Adipose tissue (tissue), 3 donors: ENCODE data around the gene PHKA2. TPM values are rescaled to one million over a fixed set of nuclear protein-coding genes. Genes with fewer than 3 reads are reported as not detected.

Source experiments
- H3K27ac ChIP-seq: one replicate; pipeline ENCODE4 v1.5.1; 2013; ENCODE audit warnings: low read depth, low read length
- WGBS, 3 donors: extraction: QIAGEN DNeasy Blood & Tissue Kit; methylation state at CpG; one replicate each; pipeline ENCODE4 v1.1.7; 2013; 5-methylcytosine and 5-hydroxymethylcytosine counted together
- polyA plus RNA-seq, 3 donors: library from polyadenylated mRNA; stranded (reverse); fragments of 200-250 nt; gene quantifications; one replicate each; pipeline ENCODE4 v1.2.3, GENCODE V29; 2013
- donor health status: healthy with polysubstance abuse.
- donor health status: Bipolar disorder and iron deficiency.
- donor health status: healthy.

PHKA2 gene
- polyA plus RNA-seq, 3 donors: 13.4 to 30.3 (median 24.5) TPM

- WGBS, 3 donors: 88 to 96% (median 95%) methylated on average over 23 to 27 of the region's 27 CpGs
- H3K27ac ChIP-seq: no peak overlapping the region
These were observed 87.0 kb downstream of the PHKA2 start for GRCh38 chrX:18896680-18897544.

DNA sequence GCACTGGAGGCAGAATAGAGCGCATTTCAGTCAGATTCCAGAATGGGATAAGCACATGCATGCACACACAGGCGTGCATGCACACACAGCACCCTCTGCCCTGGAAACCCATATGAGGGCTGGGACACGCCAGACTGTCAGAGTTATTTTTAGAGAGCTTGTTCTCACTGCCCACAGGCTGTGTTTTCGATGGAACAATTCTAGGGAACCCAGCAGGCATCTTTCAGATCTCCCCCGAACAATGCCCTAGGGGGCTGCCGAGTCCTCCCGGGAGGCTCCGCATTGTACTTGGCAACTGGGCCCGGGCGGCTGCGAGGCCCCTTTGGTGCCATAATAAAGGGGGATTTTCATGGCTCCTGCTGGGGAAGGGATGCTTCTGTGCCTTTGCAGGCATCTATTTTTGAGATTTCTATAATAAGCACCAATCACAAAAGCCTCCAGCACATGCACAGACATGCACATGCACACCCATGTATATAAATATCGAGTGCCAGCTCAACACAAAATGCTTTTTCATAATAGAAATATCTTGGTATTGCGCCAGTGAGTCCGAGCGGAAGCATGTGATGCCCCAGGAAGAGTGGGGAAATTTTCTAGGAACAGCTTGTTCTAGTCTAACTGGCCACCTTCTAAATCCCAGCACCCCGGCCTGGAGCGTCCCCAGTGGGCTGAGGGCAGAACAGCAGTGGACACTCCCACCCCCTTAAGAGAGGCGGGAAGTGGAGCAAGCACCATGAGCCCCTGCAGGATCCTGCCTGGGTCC is 88.5 kb downstream of the PHKA2 start:
- 73 to 91% (median 79%) methylated on average over 15 to 18 of the region's 18 CpGs for WGBS, 3 donors
- H3K27ac ChIP-seq: no peak overlapping the region

DNA sequence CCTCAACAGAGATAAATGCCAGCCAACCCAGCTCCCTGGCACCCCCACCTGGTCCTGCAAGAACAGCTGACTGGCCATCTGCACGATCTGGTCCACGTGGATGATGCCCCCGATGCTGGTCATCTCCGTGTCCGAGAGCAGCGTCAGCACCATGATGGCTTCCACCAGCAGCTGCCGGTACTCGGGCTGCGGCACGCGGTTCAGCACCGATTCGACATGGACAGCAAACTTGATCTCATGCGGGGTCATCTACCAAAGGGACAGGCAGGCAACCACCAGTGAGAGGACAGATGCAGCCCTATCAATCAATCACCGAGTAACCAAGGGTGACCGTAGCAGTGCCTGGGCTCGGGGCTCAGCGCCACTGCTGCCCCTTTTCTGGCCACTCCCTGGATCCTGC is 89.8 kb downstream of the PHKA2 start:
- no peak overlapping the region for H3K27ac ChIP-seq
- 90 to 96% (median 95%) methylated on average over 17 to 18 of the region's 18 CpGs for WGBS, 3 donors

GRCh38 chrX:18893536-18893935 is 90.4 kb downstream of the PHKA2 start:
- WGBS, 3 donors: 90 to 93% (median 93%) methylated on average over 10 to 11 of the region's 11 CpGs
- H3K27ac ChIP-seq: no peak overlapping the region

DNA sequence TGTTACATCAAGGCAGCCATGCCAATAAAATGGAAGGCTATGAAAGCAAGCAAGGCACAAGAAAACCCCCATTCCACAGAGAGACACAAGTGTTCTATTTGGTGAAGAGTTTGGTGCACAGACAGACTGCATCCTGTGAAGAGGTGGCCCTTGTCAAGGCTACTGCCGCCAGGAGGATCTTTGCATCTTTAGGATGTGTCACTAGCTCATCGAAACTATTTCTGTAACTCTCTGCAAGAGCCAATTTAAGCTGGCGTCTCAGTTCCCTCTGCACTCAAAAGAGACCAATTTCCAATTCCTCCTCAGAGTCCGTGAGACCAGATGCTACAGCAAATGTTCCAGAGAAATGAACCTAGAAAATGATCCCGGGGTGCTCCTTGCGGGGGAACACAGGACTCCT is 91.0 kb downstream of the PHKA2 start:
- H3K27ac ChIP-seq: no peak overlapping the region
- 90 to 96% (median 95%) methylated on average over 6 of the region's 6 CpGs for WGBS, 3 donors

- no peak overlapping the region for H3K27ac ChIP-seq
- WGBS, 3 donors: 88 to 96% (median 94%) methylated on average over 8 to 9 of the region's 9 CpGs
These were observed 92.4 kb downstream of the PHKA2 start for GRCh38 chrX:18891548-18891945.

GRCh38 chrX:18890724-18891547 is 93.0 kb downstream of the PHKA2 start:
- H3K27ac ChIP-seq: no peak overlapping the region
- 79 to 91% (median 86%) methylated on average over 23 to 24 of the region's 24 CpGs for WGBS, 3 donors

- 44 to 85% (median 75%) methylated on average over 7 of the region's 7 CpGs for WGBS, 3 donors
- H3K27ac ChIP-seq: no peak overlapping the region
These were observed 93.9 kb downstream of the PHKA2 start for GRCh38 chrX:18890049-18890381.

GRCh38 chrX:18889346-18890048 is 94.4 kb downstream of the PHKA2 start:
- H3K27ac ChIP-seq: no peak overlapping the region
- WGBS, 3 donors: 69 to 88% (median 86%) methylated on average over 10 to 12 of the region's 12 CpGs

DNA sequence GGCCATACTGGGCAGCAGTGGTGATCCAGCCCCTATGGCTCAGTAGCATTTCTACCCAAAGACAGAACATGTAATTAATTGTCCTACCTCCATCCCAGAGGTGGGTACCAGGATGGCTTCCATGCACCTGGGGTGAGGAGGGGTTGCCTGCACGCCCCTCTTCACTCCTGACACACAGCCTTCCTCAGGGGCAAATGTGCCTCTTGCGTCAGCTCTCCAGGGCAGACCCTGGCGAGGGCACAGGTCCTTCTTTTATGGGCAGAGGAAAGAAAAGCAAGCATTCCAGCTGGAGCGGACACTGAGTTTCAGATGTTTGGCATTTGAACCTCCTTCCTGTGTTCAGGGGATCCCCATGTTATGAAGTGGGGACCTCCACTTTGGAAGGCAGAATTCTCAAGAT is 95.6 kb downstream of the PHKA2 start:
- WGBS, 3 donors: 75 to 100% (median 84%) methylated on average over 4 of the region's 4 CpGs
- no peak overlapping the region for H3K27ac ChIP-seq

DNA sequence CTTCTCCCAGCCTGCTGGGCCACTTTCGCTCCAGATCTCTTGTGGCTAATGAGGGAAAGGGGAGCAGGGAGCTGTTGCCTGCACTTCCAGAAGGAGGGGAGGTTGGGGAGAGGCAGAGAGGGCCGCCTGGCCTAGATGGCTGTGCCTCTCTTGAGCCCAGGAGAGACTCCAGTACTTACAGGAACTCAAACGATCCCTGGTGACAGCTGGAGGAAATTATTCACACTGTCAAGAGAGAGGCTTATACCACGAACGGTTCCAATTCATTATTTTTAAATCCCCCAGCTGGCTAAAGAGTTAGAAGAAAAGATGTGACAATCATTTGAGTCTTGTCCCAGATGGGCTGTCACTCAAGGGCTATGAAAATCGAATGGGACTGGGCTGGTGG is 96.1 kb downstream of the PHKA2 start:
- no peak overlapping the region for H3K27ac ChIP-seq
- WGBS, 3 donors: 11 to 48% (median 18%) methylated on average over 5 to 6 of the region's 6 CpGs

- 30 to 37% (median 30%) methylated on average over 19 to 25 of the region's 25 CpGs for WGBS, 3 donors
- H3K27ac ChIP-seq: no peak overlapping the region
These were observed 96.6 kb downstream of the PHKA2 start for GRCh38 chrX:18887177-18887824.

DNA sequence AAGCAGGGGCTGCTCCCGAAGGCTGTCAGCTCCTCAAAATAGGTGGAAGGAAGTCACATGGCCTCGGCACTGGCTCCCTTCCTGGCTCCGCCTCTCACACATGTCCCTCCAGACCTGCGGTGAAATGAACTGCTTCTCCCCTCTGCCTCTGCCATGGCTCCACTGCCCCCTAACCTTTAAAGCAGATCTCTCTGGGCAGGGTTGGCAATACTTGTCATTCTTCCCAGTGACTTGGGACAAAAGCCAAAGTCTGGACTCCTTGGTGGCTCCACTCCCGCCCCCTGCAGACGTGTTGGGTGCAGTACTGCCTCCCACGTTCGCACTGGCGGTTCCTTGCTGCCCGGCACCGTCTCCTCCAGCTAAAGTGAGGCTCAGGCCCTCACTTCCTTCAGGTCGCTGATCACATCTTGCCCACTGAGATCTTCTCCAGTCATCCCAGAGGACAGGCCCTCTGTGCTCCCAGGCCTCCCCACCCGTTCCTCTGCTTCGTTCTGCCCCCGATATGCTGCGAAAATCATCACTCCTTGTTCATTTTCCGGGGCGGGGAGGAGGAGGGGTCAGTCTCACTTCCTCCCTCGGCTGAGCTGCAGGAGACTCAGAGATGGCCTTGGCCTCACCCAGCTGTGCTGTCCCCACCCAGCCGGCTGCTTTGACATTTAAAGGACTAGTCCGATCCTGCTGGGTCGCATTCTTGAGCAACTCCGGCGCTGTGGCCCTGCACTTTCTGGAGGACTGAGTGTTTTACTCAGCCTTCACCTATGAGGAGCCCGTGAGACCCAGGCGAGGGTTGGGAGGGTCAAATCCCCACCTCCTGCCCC is 97.4 kb downstream of the PHKA2 start:
- no peak overlapping the region for H3K27ac ChIP-seq
- 1 to 25% (median 3%) methylated on average over 24 to 26 of the region's 26 CpGs for WGBS, 3 donors

- H3K27ac ChIP-seq: no peak overlapping the region
- WGBS, 3 donors: 5 to 29% (median 13%) methylated on average over 11 to 12 of the region's 12 CpGs
These were observed 97.9 kb downstream of the PHKA2 start for GRCh38 chrX:18886005-18886343.

- WGBS, 3 donors: 29 to 54% (median 47%) methylated on average over 8 of the region's 8 CpGs
These were observed 98.4 kb downstream of the PHKA2 start for GRCh38 chrX:18885328-18886004.

DNA sequence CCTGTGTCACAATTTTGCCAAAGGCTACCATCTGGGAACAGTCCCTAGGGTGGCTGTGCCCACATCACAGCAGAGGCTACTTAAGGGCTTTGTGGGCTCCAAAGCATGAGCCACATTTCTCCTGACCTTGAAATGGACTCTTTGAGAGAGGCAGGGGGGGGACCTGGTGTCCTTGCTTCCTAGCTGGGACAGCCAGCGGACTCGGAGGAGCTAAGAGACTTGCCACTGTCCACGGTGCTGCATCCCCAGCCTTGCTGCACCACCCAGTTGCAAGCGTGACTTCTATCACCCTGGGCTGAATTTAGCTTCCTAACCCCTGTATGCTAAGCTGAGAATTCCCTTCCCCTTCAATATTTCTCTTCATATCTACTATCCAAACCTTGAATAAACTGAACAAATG is 99.0 kb downstream of the PHKA2 start:
- 64 to 79% (median 66%) methylated on average over 4 of the region's 4 CpGs for WGBS, 3 donors
- no peak overlapping the region for H3K27ac ChIP-seq

More at GRCh38 chrX:18885328-18886004, 98.4 kb downstream of the PHKA2 start:
- H3K27ac ChIP-seq: no peak overlapping the region
